GM23338 (cell line): ENCODE data around the gene CMIP. TPM values are rescaled to one million over a fixed set of nuclear protein-coding genes. Genes with fewer than 3 reads are reported as not detected.

ENCODE experiments used
- ATAC-seq: fragments of 200-7000 bp; cut with Tn5 transposase; 3 replicates; pipeline ENCODE4 v1.9.1; 2020
- DNase-seq: peaks from one replicate; pipeline ENCODE4 v3.0.0-alpha.2; 2015; ENCODE audit warnings: low spot score
- H2AFZ ChIP-seq: fragments of 200-600 bp; sonication (generic); 2 replicates; pipeline ENCODE4 v1.8.0; 2016; ENCODE audit warnings: antibody characterized with exemption, mild to moderate bottlenecking, moderate library complexity
- H3F3A ChIP-seq: fragments of 200-600 bp; sonication (generic); replicated peaks from 2 replicates; pipeline ENCODE4 v1.8.0; 2017; ENCODE audit warnings: antibody characterized with exemption, mixed run types, low read depth
- H3K27ac ChIP-seq: fragments of 200-600 bp; sonication (generic); 2 replicates; pipeline ENCODE4 v1.6.1; 2016; ENCODE audit warnings: low read depth
- H3K27me3 ChIP-seq: fragments of 200-600 bp; sonication (generic); 2 replicates; pipeline ENCODE4 v1.8.0; 2016; ENCODE audit warnings: mild to moderate bottlenecking, mixed run types, moderate library complexity; ENCODE audit not compliant: insufficient read depth
- H3K36me3 ChIP-seq: fragments of 200-600 bp; sonication (generic); 2 replicates; pipeline ENCODE4 v1.8.0; 2016; ENCODE audit warnings: mild to moderate bottlenecking; ENCODE audit not compliant: insufficient read depth
- H3K4me1 ChIP-seq: fragments of 200-600 bp; sonication (generic); 2 replicates; pipeline ENCODE4 v1.8.0; 2016; ENCODE audit warnings: mild to moderate bottlenecking, moderate library complexity; ENCODE audit not compliant: insufficient read depth
- H3K4me2 ChIP-seq: fragments of 200-600 bp; sonication (generic); 2 replicates; pipeline ENCODE4 v1.7.1; 2017; ENCODE audit warnings: mixed run types
- H3K4me3 ChIP-seq: fragments of 200-600 bp; sonication (generic); 2 replicates; pipeline ENCODE4 v1.6.1; 2016; ENCODE audit warnings: mixed run types
- H3K79me2 ChIP-seq: fragments of 200-600 bp; sonication (generic); replicated peaks from 2 replicates; pipeline ENCODE4 v1.8.0; 2017; ENCODE audit warnings: mild to moderate bottlenecking; ENCODE audit not compliant: insufficient read depth
- H3K9me2 ChIP-seq: fragments of 200-600 bp; sonication (generic); 2 replicates; pipeline ENCODE4 v1.8.0; 2017; ENCODE audit not compliant: insufficient read depth
- H4K20me1 ChIP-seq: fragments of 200-600 bp; sonication (generic); replicated peaks from 2 replicates; pipeline ENCODE4 v1.8.0; 2017; ENCODE audit warnings: mild to moderate bottlenecking; ENCODE audit not compliant: insufficient read depth
- H3K27ac Mint-ChIP-seq: 2 replicates; pipeline ENCODE4 v1.8.0; 2020; ENCODE audit warnings: inconsistent platforms, mild to moderate bottlenecking, moderate library complexity, mixed read lengths
- H3K27me3 Mint-ChIP-seq: 3 replicates; pipeline ENCODE4 v1.8.0; 2022; ENCODE audit warnings: low read depth, mild to moderate bottlenecking, moderate library complexity, mixed read lengths, inconsistent platforms; ENCODE audit not compliant: insufficient read depth, poor library complexity
- H3K36me3 Mint-ChIP-seq: 3 replicates; pipeline ENCODE4 v1.8.0; 2021; ENCODE audit warnings: low read depth, mild to moderate bottlenecking, inconsistent platforms, moderate library complexity, mixed read lengths
- H3K4me1 Mint-ChIP-seq: 3 replicates; pipeline ENCODE4 v1.8.0; 2020; ENCODE audit warnings: mild to moderate bottlenecking, inconsistent platforms, mixed read lengths
- H3K4me3 Mint-ChIP-seq: 3 replicates; pipeline ENCODE4 v1.8.0; 2021; ENCODE audit warnings: moderate library complexity, mild to moderate bottlenecking, inconsistent platforms, mixed read lengths
- H3K9me3 Mint-ChIP-seq: 3 replicates; pipeline ENCODE4 v1.8.0; 2020; ENCODE audit warnings: moderate library complexity, mild to moderate bottlenecking, inconsistent platforms, mixed read lengths
- CREB1 ChIP-seq: fragments of 250-450 bp; sonication (Bioruptor Pico); IDR thresholded peaks from 2 replicates; pipeline ENCODE4 v1.5.0; 2020; ENCODE audit warnings: low read depth, mild to moderate bottlenecking, moderate library complexity
- CTCF ChIP-seq, 2 experiments: fragments of 200-600 bp in 1 of 2; sonication (generic) in 1 of 2; conservative IDR thresholded peaks; 2 replicates each; pipeline versions ENCODE4 v1.5.1 to v1.6.1; 2016 to 2017; ENCODE audit warnings: antibody characterized with exemption in 2 of 2, low read depth in 2 of 2, mild to moderate bottlenecking in 2 of 2, moderate library complexity in 1 of 2
- ETS1 ChIP-seq: IDR thresholded peaks from 2 replicates; pipeline ENCODE4 v1.6.1; 2016; ENCODE audit warnings: antibody characterized with exemption
- EZH2 ChIP-seq: fragments of 200-600 bp; sonication (generic); IDR thresholded peaks from one replicate; pipeline ENCODE4 v1.8.0; 2017; ENCODE audit warnings: antibody characterized with exemption, mild to moderate bottlenecking, low read depth; ENCODE audit not compliant: unreplicated experiment
- JUNB ChIP-seq: IDR thresholded peaks from one replicate; pipeline ENCODE4 v1.6.1; 2016; ENCODE audit warnings: antibody characterized with exemption; ENCODE audit not compliant: unreplicated experiment
- NANOG ChIP-seq: IDR thresholded peaks from 2 replicates; pipeline ENCODE4 v1.6.1; 2016; ENCODE audit warnings: antibody characterized with exemption, borderline replicate concordance
- REST ChIP-seq: IDR thresholded peaks from one replicate; pipeline ENCODE4 v1.6.1; 2018; ENCODE audit warnings: antibody characterized with exemption; ENCODE audit not compliant: unreplicated experiment
- STAT1 ChIP-seq: IDR thresholded peaks from one replicate; pipeline ENCODE4 v1.6.1; 2016; ENCODE audit warnings: antibody characterized with exemption; ENCODE audit not compliant: unreplicated experiment
- polyA plus RNA-seq: library from polyadenylated mRNA; unstranded; fragments of >200 nt; fragmentation: Nextera tagmentation; extraction: Ambion mirVana; gene quantifications from 2 replicates; pipeline ENCODE4 v1.2.1, GENCODE V29; 2016
- total RNA-seq: library from RNA; depleted of rRNA; stranded (reverse); fragments of >200 nt; shearing (Covaris generic); gene quantifications from 2 replicates; pipeline ENCODE4 v1.2.3, GENCODE V29; 2014

CMIP gene
- total and polyA plus RNA-seq, 2 experiments from 2014 or later = 9.5 to 62.3 TPM

GRCh38 chr16:81692021-81692420, 247.4 kb downstream of the CMIP start (continued):
- TF ChIP-seq CREB1 (no peak), JUNB (no peak), EZH2 (no peak)

GRCh38 chr16:81692571-81692970, 248.0 kb downstream of the CMIP start:
- 0 out of 2 replicates have a peak, but pooled peaks cover 6% of the 10 kb centered on the region for H3F3A ChIP-seq
- no peak overlapping the region for H3K4me3 ChIP-seq
- no peak overlapping the region for H3K27ac ChIP-seq
- no peak for DNase-seq
- ATAC-seq = no peak
- Mint-ChIP-seq H3K4me1 (peaks cover 12% of the 10 kb centered on the region; the same call in 2 of the 3 replicates), H3K27ac (no peak overlapping the region), H3K9me3 (no peaks in the 10 kb centered on the region), H3K27me3 (peaks cover 5% of the 10 kb centered on the region), H3K4me3 (no peak overlapping the region), H3K36me3 (peaks cover 22% of the 10 kb centered on the region)
- no peak overlapping the region for H2AFZ ChIP-seq
- no peaks in the 10 kb centered on the region for H3K4me1 ChIP-seq
- TF ChIP-seq JUNB (no peak), EZH2 (no peak), NANOG (no peak), CTCF (conservative IDR thresholded peaks at IDR 0.05; ENCODE audit: low read depth in 2 of 2) (no peak), STAT1 (no peak), CREB1 (no peak), ETS1 (no peak), REST (no peak)
- no peaks in the 10 kb centered on the region for H3K27me3 ChIP-seq
- H3K36me3 ChIP-seq = no peaks in the 10 kb centered on the region
- H3K4me2 ChIP-seq = no peak overlapping the region
- H3K9me2 ChIP-seq = no peaks in the 10 kb centered on the region
- H3K79me2 ChIP-seq = peaks cover 15% of the 10 kb centered on the region; the same call in 1 of the 2 replicates
- H4K20me1 ChIP-seq = no peaks in the 10 kb centered on the region; the same call in 1 of the 2 replicates
